Posterior vena cava (tissue), 2 donors: ENCODE data around the gene FSD2. TPM values are rescaled to one million over a fixed set of nuclear protein-coding genes. Genes with fewer than 3 reads are reported as not detected.
A peak's percentile ranks its signal among the peaks of the same experiment; 100 is the strongest.

ENCODE experiments used
- DNase-seq: peaks from one replicate; pipeline ENCODE4 v3.0.0-alpha.2; 2020; ENCODE audit warnings: low spot score
- intact Hi-C, 2 donors: fragments of 100-400 bp; cut with DNase I; formaldehyde crosslinking; loops; one replicate each; pipeline versions ENCODE4 v1.14.1 to v1.14.2; 2022 to 2023
- long read RNA-seq, 2 donors: library from polyadenylated mRNA; unstranded; transcript quantifications; one replicate each; pipeline ENCODE4 v2.0.0, GENCODE V29; 2020 to 2021
- total RNA-seq, 2 donors: library from RNA; stranded (reverse); fragmentation: NEBNext Ultra II Directional; extraction: Animal tissue kit (Norgen Biotek cat#: 25700); gene quantifications; one replicate each; pipeline ENCODE4 v1.2.1, GENCODE V29; 2021
- donor health status: DM: yes; HTN: yes; CAD: no.
- donor health status: DM: yes; HTN: yes; CAD: no.

Gene FSD2, protein sequence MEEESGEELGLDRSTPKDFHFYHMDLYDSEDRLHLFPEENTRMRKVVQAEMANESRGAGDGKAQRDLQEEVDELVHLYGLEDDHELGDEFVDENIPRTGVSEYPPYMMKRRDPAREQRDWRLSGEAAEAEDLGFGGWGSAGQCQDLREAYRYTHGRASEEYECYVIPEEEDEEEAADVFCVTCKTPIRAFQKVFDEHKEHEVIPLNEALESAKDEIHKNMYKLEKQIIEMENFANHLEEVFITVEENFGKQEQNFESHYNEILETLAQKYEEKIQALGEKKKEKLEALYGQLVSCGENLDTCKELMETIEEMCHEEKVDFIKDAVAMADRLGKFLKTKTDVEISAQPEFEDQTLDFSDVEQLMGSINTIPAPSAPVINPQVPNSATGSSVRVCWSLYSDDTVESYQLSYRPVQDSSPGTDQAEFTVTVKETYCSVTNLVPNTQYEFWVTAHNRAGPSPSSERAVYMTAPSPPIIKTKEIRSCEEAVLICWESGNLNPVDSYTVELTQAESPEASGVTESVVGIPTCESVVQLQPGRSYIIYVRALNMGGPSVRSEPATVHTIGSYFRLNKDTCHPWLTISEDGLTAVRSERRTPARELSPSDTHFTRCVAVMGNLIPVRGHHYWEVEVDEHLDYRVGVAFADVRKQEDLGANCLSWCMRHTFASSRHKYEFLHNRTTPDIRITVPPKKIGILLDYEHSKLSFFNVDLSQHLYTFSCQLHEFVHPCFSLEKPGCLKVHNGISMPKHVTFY
- total RNA-seq = not detected
- long read RNA-seq, donor 1, partial matches to known transcripts = 0 of 1 reads
- long read RNA-seq, donor 1, other reads (novel, unspliced or antisense) = 1 of 1 reads
- long read RNA-seq, donor 2 = 0 reads

DNA sequence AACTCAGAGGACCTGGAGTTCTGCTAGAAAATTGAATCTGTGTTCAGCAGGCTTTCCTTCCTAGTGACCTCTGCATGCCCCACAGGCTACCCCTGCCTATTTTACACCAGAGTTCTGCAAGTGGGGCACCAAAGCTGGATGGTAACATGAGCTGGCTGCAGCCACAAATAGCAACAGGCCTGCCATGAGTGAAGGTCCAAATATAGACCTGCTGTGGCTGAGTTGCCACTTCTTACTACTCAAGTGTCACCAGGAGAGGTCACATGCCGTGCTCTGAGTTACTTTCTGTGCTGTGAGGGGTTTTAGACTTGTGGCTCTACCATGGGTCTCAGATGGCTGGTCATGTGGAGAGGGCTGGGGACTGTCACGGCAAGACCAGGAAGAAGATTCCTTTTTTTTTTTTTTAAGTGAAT is at the start of gene FSD2:
FSD2 (minus strand) TSS at position 76 of the 413 bp plus-strand sequence. CDS start 18,679 bp downstream, outside the sequence.
- intact Hi-C loops = no loop called here
- no peak for DNase-seq

DNA sequence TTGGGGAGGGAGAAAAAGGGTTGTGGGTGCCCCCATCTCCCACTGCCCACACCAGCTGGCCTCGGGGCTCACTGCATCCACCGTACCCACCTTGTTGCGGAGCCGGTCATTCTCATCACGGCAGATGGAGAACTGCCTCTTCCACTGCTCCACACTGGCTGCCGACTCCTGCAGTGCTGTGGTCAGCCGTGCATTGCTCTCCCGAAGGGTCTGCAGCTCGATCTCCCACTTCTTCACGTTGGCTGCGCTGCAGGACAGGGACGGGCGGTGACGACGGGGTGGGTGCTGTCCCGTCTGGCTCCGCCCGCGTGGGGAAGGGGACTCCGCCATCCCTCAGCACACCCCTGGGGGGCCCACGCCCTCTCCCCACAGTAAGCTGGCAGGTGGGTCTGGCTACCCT is 48.7 kb upstream of the FSD2 start:
- intact Hi-C loops = no loop called here
- no peak for DNase-seq

DNA sequence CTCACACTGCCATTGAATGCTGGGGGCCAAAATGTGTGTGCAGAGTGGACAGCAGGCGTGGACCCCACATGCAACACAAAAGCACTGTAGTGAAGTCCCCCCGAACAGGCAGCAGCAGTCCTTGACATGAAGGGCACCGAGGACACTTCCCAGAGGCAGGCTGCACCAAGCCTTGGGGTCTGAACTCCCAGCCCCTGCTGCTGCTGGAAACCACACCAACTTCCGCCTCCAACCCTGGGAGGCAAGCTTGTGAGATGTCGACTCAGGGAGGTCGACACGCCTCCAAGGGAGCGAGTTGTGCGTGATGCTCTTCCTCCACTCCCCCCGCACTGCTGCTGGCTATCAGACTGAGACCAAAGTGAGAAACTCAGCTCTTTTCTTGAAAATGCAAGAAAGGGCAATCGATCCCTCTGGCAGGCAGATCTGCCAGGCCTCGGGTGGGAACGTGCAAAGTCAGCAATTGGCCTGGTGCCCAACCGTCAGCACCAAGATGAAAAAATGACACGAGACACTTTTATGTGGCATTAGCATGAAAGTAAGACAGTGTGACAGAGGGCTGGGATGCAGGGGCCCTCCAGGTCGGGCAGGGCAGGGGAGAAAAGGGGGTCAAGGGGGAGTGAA is 47.2 kb upstream of the FSD2 start:
- intact Hi-C loops = loop anchor here in 1 of 2 donors (1.0 kb wide), 1 partner anchor 73 kb away; no protein-coding TSS in a partner anchor
- no peak for DNase-seq

DNA sequence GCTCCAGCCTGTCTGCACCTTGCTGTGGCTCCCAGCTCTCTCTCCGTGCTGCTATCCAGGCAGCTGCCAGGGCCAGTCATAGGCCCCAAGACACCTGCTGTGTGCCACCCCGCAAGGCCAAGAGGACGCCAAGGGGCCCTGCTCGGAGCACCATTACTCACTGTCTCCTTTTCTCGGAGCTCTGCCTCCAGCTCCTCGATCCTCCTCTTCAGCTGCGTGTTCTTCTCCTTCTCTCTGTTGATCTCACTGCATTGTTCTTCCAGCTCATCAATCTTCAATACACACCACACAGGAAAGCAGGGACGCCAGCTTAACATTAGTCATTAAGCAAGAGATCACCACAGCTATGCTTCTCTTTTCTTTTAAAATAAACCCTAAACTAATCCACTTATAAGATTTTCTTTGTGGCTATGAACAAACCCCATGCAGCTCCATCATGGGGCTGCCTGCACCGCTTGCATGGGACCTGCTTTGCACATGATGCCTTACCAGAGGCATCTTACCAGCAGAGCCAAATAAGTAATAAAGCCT is 46.2 kb upstream of the FSD2 start:
- no peak for DNase-seq
- intact Hi-C loops = no loop called here

DNA sequence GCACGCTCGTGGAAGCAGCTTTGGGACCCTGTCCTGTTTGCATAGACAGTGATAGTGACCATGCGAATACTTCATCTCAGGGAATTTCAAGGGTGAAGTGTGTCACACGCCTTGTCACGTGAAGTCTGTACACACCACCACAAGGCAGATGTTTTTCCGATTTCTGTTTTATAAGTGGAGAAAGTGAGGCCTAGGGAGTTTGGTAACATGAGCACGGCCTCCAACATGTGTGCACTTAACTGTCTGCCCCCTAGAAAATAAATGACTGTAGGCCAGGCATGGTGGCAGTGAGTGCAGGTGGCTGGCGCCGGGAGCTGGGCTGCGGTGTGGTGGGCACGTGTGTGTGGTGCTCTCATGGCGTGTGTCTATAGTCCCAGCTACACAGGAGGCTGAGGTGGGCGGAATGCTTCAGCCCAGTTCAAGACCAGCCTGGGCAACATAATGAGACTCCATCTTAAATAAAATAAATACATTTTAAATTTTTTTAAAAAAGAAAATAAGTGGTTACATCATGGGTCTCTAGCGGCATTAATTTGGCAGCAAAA is 45.5 kb upstream of the FSD2 start:
- no peak for DNase-seq
- intact Hi-C loops = no loop called here

DNA sequence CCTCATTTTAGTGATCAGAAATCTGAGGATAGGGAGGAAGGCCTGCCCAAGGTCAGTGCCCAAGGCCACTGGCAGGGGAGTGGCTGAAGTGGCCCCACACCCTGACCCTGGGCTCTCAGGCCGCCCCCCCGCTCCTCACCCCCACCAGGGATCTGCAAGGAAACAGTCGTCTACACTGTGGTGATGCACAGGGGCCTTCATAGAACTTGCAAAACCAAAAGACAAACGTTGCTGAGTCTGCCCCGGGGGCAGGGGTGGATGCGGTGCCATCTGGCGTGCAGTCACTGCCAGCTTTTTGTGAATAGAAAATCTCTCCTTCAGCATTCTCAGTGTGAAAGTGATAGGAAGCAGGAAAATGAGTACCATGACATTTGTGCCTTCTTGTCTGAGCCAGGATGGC is 44.9 kb upstream of the FSD2 start:
- intact Hi-C loops = no loop called here
- no peak for DNase-seq

DNA sequence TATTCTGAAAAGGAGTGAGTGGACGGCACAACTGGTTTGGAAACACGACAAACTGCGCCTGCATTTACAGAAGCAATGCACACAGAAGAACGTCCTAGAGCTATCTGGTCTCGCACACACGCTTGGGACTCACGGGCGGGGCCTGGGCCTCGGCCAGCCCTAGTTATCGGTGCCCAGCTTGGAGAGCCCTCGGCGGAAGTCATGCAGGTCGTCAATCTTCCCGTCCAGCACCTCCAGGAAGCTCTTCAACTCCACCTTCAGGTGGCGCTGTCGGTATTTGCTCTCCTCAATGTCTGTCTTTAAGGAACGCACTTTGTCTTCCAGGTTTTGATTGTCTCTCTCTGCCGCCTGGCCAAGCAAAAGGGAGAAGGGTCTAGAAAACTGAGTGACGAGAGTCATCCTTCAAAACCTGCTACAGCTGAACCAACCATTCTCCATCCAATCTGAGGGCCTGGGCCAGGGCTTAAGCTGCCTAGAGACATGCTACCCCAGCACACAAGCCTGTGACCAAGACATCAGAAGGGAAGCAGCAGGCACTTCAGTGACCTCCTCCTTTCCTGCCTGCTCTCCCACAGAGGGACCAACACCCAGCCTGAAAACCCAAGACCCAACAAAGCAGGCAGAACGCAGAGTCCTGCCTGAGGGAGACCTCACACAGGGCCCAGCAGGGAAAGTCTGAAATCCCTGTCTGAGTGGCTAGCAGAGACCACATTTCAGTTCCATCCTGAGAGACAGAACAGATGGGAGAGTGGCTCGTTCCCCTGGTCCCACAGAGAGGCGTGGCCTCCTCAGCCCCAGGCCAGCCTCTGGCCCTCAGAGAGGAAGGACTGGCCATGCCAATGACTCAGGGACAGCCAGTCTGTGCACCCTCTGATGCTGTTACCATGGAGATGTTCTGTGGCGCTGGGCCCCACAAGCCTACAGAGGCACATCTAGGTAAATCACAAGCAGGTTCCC is 44.0 kb upstream of the FSD2 start:
- DNase-seq = peak; percentile 87
- intact Hi-C loops = no loop called here

DNA sequence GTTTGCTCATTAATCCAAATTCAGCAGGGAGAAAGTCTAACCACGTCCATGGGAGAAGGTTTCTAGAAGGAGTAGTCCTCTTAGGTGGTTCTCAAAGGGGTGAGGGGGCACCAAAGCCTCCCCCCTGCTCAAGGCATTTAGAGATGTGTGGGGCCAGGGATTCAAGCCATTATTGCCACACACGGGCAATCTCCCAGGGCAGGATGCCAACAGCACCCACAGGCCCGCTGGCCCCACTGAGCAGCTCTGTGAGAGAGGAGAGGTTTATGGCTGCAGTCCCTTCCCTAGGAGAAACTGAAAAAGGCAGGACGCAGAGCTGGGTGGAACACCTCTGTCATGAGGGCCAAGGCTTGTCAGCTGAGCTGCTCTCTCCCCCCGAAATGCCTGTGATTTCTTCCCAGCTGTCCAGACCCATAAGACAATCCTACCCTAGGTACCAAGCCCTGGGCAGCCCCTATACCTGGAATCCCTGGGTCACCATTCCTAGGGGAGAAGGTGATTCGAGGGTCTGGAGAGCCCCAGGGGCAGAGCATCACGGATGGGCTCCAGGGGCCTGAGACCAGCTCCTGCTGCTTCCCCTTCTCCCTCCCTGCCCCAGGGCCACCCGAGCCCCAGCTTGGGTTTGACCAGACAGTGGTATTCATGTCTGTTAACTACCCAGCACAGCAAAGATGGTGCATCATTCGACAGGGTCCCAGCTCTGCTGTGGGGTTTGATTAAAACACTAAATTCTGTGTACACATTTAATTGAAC is 42.5 kb upstream of the FSD2 start:
- intact Hi-C loops = no loop called here
- DNase-seq = no peak

DNA sequence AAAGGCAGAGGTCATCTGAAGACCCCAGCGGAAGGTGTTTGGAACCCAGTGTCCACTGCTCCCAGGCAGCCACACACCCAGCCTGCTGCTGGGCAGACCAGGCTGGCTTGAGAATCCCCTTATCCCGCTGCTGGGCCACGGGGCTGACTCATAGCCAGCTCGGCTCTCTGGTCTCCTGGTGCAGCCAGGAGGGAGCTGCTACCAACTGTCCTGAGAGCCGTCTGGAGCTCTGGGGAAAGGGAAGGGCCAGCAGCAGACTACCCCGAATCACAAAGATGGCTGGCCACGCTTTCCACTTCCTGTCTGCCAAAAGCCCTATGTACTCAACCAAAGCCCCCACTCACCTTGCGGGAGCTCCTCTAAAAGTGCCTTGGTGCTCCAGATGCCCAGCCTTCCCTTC is 41.8 kb upstream of the FSD2 start:
- DNase-seq = no peak

DNA sequence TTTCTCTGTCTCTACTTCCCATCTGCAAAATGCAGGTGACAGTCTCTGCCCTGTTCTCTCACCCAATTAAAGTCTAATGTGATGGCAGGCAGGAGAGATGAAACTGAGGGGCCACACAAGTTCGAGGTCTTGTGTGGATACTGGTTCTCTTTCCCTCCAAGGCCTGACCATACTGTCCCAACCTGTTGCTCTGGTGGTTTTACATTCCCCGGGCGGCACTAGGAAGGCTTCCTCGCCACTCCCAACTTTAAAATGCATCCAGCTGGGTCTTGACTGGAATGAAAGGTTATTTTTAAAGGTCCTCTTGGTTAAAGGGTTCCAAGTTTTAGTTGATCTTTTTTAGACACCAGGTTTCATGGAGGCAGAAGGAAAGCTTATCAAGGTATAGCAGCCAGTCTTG is 40.8 kb upstream of the FSD2 start:
- intact Hi-C loops = no loop called here
- no peak for DNase-seq

More for the DNA sequence above, 41.8 kb upstream of the FSD2 start:
- intact Hi-C loops = no loop called here

DNA sequence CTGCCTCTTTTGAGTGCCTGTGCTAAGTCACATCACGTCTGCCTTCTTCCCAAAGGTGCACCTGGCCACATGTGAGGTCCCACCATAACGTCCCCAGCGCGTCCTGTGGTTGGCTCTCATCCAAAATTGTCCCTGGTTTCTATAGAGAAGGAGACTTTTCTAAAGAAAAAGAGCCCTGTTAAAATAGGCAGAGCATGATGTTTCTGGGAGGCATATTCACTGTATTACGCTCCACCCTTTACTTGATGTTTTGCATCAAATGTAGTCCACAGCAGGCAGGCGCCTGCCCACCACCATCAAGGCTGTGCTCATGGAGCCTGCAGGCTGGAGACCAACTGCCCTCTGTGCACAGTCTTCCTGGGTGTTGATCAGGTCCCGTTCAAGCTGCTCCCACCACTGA is 39.8 kb upstream of the FSD2 start:
- intact Hi-C loops = no loop called here
- DNase-seq = no peak

DNA sequence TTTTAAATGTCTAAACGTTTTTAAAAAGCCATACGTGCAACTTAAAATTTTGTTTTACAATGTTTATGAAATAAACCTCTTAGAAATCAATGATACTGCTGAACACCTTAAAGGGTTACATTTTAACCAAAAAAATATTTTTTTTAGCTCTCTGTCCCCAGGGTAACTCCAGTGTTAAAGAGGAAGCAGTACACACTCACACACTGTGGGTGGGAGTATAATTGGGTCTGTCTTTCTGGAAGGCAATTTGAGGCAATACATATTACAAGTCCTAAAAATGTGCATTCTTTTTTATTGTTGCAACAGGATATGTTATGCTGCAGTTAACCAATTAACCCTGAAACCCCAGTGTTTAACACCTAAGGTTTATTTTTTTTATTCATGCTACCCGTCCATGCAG is 37.7 kb upstream of the FSD2 start:
- intact Hi-C loops = no loop called here
- DNase-seq = no peak

DNA sequence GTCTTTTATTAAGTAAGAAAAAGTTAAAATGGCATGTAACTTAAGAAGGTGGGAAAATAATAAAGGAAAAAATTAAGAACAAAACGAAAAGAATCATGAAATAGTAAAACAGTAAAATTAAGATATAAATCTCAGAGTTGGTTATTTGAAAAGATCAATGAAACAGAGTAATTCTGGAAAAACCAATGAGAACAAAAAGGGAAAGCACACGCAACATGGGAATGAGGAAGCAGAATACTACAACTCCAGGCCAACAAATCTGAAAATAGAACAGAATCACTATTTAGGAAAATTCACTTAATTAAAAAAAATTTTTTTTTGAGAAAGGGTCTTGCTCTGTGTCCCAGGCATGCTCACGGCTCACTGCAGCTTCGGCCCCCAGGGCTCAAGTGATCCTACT is 34.3 kb upstream of the FSD2 start:
- DNase-seq = no peak
- intact Hi-C loops = no loop called here

DNA sequence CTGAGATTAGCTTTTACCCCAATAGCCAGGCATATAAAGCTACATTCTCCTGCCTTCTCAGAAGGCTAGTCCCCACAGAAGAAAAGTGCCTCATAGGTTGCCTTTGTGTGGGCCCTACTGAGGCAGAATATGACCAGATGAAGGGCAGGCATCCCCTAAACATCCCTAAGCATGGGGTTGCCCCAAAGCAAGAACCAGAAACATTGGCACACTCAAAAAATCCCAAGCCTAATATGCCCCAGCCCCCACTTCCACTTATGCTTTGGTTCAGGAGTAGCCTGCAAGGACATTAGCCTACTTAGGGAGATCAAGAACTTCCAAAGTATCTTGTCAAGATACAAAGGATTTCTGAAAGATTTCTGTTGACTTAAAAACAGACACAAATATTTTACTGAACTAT is 33.3 kb upstream of the FSD2 start:
- intact Hi-C loops = no loop called here
- no peak for DNase-seq

DNA sequence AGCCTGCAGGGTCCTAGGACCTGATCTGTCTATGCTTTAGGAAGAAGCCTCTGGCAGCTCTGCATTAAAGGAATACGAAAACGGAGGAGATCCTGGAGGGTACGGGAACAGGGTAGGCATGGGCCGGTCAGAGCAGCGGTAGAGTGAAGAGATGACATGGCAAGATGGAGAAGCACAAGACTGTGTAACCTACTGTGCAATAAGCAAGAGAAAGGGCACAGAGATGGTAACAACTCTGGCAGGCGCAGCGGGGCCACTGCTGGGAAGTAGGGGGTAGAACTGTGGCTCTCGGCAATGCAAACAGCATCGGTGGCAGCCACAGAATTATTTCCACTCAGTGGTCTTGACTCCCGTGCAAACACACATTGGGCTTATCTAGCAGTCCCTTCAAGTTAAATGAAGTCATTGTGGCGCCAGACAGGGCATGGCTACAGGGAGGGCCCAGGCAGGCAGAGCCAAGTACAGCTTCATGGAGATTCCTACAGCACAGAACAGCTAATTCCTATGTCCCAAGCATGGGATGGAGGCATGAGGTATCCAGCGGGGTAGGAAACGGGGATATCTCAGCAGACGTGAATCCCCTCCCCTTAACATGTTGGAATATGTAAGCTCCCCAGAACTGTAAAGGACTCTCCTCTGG is 32.3 kb upstream of the FSD2 start:
- DNase-seq = no peak
- intact Hi-C loops = no loop called here

DNA sequence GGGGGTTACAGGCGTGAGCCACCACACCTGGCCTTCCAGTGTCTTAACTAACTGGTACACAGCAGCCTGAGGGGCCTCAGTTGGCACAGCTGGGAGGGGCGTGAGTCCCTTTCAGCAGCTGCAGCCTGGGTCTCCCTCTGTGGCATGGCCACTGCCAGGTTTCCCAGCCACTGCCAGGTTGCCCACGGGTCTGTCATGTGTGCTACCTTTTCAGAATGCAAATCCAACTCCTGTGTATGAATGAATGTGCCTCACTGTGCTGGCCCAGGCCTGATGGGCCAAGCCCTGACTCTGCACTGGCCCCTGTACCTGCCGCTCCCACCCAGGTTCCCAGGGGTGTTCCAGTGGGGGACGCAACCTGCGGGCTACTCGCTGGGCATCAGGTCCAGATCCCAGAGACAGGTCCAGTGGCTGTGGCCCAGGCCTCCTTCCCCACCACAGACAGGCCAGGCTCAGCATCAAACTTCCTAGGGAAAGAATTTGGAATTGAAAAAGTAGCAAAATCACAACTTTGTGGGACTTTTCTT is 29.6 kb upstream of the FSD2 start:
- intact Hi-C loops = no loop called here
- DNase-seq = no peak

DNA sequence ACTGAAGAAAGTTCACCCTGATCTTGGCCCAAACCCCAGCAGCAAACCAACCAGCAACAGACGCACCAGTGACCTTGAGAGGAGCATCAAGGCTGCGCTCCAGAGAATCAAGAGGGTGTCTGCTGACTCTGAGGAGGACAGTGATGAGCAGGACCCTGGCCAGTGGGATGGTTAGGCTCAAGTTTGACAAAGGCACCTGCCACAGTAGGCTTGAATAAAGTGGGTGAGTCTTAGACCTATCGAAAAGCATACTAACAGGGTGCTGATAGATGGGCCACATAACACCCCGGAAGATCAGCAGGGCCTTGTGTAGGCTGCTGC is 27.5 kb upstream of the FSD2 start:
- intact Hi-C loops = no loop called here
- DNase-seq = no peak
